Heart left ventricle (tissue), 16 donors: Measurements from ENCODE around the gene ERLEC1. TPM values are rescaled to one million over a fixed set of nuclear protein-coding genes. Genes with fewer than 3 reads are reported as not detected.

ENCODE experiments used
- ATAC-seq, 4 donors: fragments of 200-7000 bp; cut with Tn5 transposase; one replicate each; pipeline ENCODE4 v1.9.1; 2020 to 2022; ENCODE audit warnings: moderate library complexity in 4 of 4, mild to moderate bottlenecking in 3 of 4, moderate number of reproducible peaks in 1 of 4
- DNase-seq, 5 donors: peaks; one replicate each; pipeline ENCODE4 v3.0.0-alpha.2; 2020
- H3K27ac ChIP-seq, 12 donors: fragments of 200-600 bp; sonication (generic) in 4 of 12; one replicate each; pipeline versions ENCODE4 v1.5.0 to v1.8.0; 2016 to 2022; ENCODE audit warnings: mild to moderate bottlenecking in 2 of 12
- H3K27me3 ChIP-seq, 9 donors: fragments of 200-600 bp; sonication (generic) in 2 of 9; one replicate each; pipeline versions ENCODE4 v1.5.1 to v1.8.0; 2016 to 2022; ENCODE audit warnings: mild to moderate bottlenecking in 3 of 9
- H3K36me3 ChIP-seq, 9 donors: fragments of 200-600 bp; sonication (generic) in 2 of 9; one replicate each; pipeline versions ENCODE4 v1.5.0 to v1.8.0; 2018 to 2022; ENCODE audit warnings: mild to moderate bottlenecking in 2 of 9
- H3K4me1 ChIP-seq, 12 donors: fragments of 200-600 bp; sonication (generic) in 4 of 12; one replicate each; pipeline versions ENCODE4 v1.5.0 to v1.8.0; 2016 to 2022; ENCODE audit warnings: mild to moderate bottlenecking in 3 of 12
- H3K4me3 ChIP-seq, 12 donors: fragments of 200-600 bp; sonication (generic) in 4 of 12; one replicate each; pipeline versions ENCODE4 v1.5.0 to v1.8.0; 2017 to 2022; ENCODE audit warnings: mild to moderate bottlenecking in 9 of 12, moderate library complexity in 4 of 12
- H3K9me3 ChIP-seq, 12 donors: fragments of 200-600 bp; sonication (generic) in 4 of 12; one replicate each; pipeline versions ENCODE4 v1.5.0 to v1.8.0; 2016 to 2022; ENCODE audit warnings: mild to moderate bottlenecking in 1 of 12
- CTCF ChIP-seq, 12 donors: fragments of 200-600 bp; sonication (generic) in 4 of 12; IDR thresholded peaks; one replicate each; pipeline versions ENCODE4 v1.5.0 to v1.8.0; 2018 to 2022; ENCODE audit warnings: antibody characterized with exemption in 12 of 12, mild to moderate bottlenecking in 5 of 12
- POLR2A ChIP-seq, 2 donors: fragments of 450-650 bp; IDR thresholded peaks; one replicate each; pipeline ENCODE4 v1.6.1; 2017; ENCODE audit warnings: antibody characterized with exemption in 2 of 2, mild to moderate bottlenecking in 2 of 2, moderate library complexity in 2 of 2
- WGBS, 4 donors: extraction: QIAGEN DNeasy Blood & Tissue Kit in 2 of 4; methylation state at CpG; one replicate each; pipeline versions ENCODE4 v1.1.5 to v1.1.7; 2013 to 2018; 5-methylcytosine and 5-hydroxymethylcytosine counted together
- intact Hi-C, 10 donors: fragments of 100-400 bp; cut with DNase I; formaldehyde crosslinking; loops; one replicate each; pipeline versions ENCODE4 v1.11.1 to v1.14.2; 2022
- polyA plus RNA-seq, 2 donors: library from polyadenylated mRNA; stranded (reverse); fragments of 200-250 nt; gene quantifications; one replicate each; pipeline ENCODE4 v1.2.3, GENCODE V29; 2013
- total RNA-seq, 9 donors: library from RNA; depleted of rRNA in 2 of 9; stranded (reverse); fragments of >200 nt in 2 of 9; fragmentation: NEBNext Ultra II Directional in 3 of 9; extraction: Animal tissue kit (Norgen Biotek cat#: 25700) in 3 of 9; gene quantifications; one replicate each; pipeline versions ENCODE4 v1.1.0 to v1.2.4, GENCODE V29; 2016 to 2023
- donor health status: ischemic (EF 13 %, LVEDD 7.1; RV severe dilation, severe dysfunction).
- donor health status: healthy with polysubstance abuse.
- donor health status: DM: no; HTN: yes; CAD: no.
- donor health status: DM: no; HTN: no; CAD: no.
- donor health status: ischemic (EF 25% LVEDD 6.9; RV normal size, moderate dysfunction).
- donor health status: ischemic (EF 25% LVEDD 5.7; RV mildly dilated, moderate dysfunction).
- donor health status: healthy.
- donor health status: DM: yes; HTN: yes; CAD: no.
- donor health status: ischemic (EF 35%, LVEDD 5.7; RV mildly dilated, moderate dysfunction).
- donor health status: nonischemic (EF 11% LVEDD 7.7; RV severe dilation, severe dysfunction).
- donor health status: DM: yes; HTN: yes; CAD: no.
- donor health status: PGD.
- donor health status: ischemic (EF 29% LVEDD 5.4; RV normal size, mild dysfunction).
- donor health status: nonischemic (EF 23%, LVEDD 6.1; RV moderate dilation, normal function).

The ERLEC1 gene
- total and polyA plus RNA-seq, 11 donors = 14.6 to 63.6 (median 42.7) TPM

- no peak for TF ChIP-seq CTCF (IDR thresholded peaks at IDR 0.05)
- TF ChIP-seq POLR2A (IDR thresholded peaks at IDR 0.05) = no peak
- peaks cover 0 to 21% (median 3%) of the 10 kb centered on the region in 9 donors for H3K36me3 ChIP-seq
- H3K4me3 ChIP-seq = no peak overlapping the region
- intact Hi-C loops = no loop called here
- H3K27me3 ChIP-seq = no peaks in the 10 kb centered on the region
- H3K27ac ChIP-seq = no peak overlapping the region
- H3K4me1 ChIP-seq = peaks cover 0 to 17% (median 5%) of the 10 kb centered on the region in 12 donors
- WGBS, 4 donors = 94 to 96% (median 95%) methylated on average over 4 of the region's 4 CpGs
- no peaks in the 10 kb centered on the region for H3K9me3 ChIP-seq
- ATAC-seq = no peak
- DNase-seq = no peak
These were observed 6.8 kb upstream of the ERLEC1 start for GRCh38 chr2:53780056-53780455.

GRCh38 chr2:53782676-53783075, 4.2 kb upstream of the ERLEC1 start:
- H3K27me3 ChIP-seq = no peaks in the 10 kb centered on the region
- H3K9me3 ChIP-seq = no peaks in the 10 kb centered on the region
- WGBS, 4 donors = 67 to 77% (median 72%) methylated on average over 8 of the region's 8 CpGs
- no peak overlapping the region for H3K4me3 ChIP-seq
- TF ChIP-seq CTCF (IDR thresholded peaks at IDR 0.05) = no peak
- intact Hi-C loops = no loop called here
- DNase-seq = no peak
- no peak for ATAC-seq
- no peak overlapping the region for H3K27ac ChIP-seq
- H3K4me1 ChIP-seq = peaks cover 0 to 32% (median 14%) of the 10 kb centered on the region in 12 donors
- peaks cover 0 to 15% (median 3%) of the 10 kb centered on the region in 9 donors for H3K36me3 ChIP-seq

- H3K27me3 ChIP-seq = no peaks in the 10 kb centered on the region
- ATAC-seq = no peak
- H3K4me3 ChIP-seq = no peak overlapping the region
- DNase-seq = no peak
- intact Hi-C loops = no loop called here
- peaks cover 0 to 14% (median 3%) of the 10 kb centered on the region in 9 donors for H3K36me3 ChIP-seq
- peaks cover 0 to 47% (median 27%) of the 10 kb centered on the region in 12 donors for H3K4me1 ChIP-seq
- H3K9me3 ChIP-seq = no peaks in the 10 kb centered on the region
- H3K27ac ChIP-seq = no peak overlapping the region
- no peak for TF ChIP-seq CTCF (IDR thresholded peaks at IDR 0.05)
- no peak for TF ChIP-seq POLR2A (IDR thresholded peaks at IDR 0.05)
These were observed 2.4 kb upstream of the ERLEC1 start for GRCh38 chr2:53784436-53784835.

GRCh38 chr2:53785366-53785765, 1.5 kb upstream of the ERLEC1 start:
- Histone ChIP-seq H3K27ac (no peak overlapping the region), H3K4me3 (peak overlapping the region in 9 of 12 donors; percentile 59 to 97 (median 92)), H3K4me1 (peaks cover 0 to 52% (median 28%) of the 10 kb centered on the region in 12 donors), H3K36me3 (peaks cover 0 to 14% (median 3%) of the 10 kb centered on the region in 9 donors), H3K27me3 (no peaks in the 10 kb centered on the region), H3K9me3 (no peaks in the 10 kb centered on the region)
- intact Hi-C loops = no loop called here
- WGBS, 4 donors = 60 to 66% (median 64%) methylated on average over 11 of the region's 11 CpGs
- ATAC-seq (no peak), DNase-seq (no peak)
- TF ChIP-seq CTCF (IDR thresholded peaks at IDR 0.05) (no peak), POLR2A (IDR thresholded peaks at IDR 0.05) (no peak)
